Fibroblast of peridontal ligament (primary cell): ENCODE measurements around the gene ELP5.

ENCODE experiments used
- DNase-seq: peaks from one replicate; pipeline ENCODE4 v3.0.0-alpha.2; 2010; ENCODE audit errors: extremely low read depth

The ELP5 gene

DNA sequence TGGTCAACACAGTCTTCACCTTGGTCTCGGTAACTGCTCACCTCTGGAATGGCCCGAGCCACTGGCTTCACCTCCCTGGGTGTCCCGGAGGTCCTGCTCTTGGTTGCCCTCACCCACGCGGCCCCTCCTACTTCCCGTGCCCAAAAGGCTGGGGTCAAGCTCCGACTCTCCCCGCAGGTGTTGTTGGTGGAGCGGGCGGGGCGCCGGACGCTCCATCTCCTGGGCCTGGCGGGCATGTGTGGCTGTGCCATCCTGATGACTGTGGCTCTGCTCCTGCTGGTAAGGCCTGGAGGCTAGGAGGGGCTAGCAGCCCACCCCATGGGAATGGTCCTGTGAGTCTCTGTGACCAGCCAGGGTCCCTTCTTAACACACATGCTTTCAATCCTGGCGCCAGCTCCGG, 32.9 kb downstream of the ELP5 start:
- no peak for DNase-seq

DNA sequence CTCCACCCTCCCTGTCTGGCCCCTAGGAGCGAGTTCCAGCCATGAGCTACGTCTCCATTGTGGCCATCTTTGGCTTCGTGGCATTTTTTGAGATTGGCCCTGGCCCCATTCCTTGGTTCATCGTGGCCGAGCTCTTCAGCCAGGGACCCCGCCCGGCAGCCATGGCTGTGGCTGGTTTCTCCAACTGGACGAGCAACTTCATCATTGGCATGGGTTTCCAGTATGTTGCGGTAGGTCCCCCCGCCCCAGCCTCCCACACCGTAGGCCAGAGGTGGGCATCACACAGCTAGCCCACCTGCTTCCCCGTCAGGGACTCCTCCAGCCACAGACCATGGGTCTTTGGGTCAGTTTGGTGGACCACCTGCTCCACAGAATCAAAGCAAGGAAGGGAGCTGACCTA, 33.7 kb downstream of the ELP5 start:
- no peak for DNase-seq

DNA sequence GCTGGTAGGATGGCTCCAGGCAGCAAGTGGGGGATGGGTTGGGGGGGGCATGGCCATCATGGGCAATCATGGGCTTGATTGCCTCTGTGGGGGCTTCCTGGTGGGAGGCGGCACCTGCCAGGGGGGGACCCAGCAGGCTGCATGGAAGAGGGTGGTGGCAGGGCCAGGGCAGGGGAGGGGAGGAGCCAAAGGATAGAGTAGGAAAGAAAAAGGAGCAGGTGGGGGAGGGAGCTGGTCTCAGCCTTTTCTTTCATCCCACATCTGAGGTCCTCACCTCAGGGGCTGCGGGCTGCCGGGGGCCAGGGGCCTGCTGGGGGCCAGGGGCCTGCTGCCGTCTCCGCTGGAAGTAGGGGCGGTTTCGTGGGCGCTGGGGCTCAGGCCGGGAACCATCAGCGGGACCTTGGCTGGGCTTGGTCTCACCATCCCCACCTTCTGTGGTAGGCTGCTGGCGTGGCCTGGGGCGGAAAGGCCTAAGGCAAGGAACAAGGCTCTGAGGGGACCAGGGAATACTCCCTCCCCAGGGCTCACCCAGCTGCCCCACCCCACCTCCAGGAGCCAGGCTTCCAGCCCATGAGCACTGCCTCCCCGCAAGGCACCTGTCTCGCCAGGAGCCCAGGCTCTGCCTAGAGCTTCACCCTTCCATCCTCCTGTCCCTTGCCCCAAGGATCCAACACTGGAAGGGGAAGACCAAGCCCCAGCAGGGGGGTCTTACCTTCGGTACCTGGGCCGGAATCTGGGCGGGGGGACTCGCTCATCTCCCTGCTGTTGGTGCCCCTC, 37.4 kb downstream of the ELP5 start:
- no peak for DNase-seq

DNA sequence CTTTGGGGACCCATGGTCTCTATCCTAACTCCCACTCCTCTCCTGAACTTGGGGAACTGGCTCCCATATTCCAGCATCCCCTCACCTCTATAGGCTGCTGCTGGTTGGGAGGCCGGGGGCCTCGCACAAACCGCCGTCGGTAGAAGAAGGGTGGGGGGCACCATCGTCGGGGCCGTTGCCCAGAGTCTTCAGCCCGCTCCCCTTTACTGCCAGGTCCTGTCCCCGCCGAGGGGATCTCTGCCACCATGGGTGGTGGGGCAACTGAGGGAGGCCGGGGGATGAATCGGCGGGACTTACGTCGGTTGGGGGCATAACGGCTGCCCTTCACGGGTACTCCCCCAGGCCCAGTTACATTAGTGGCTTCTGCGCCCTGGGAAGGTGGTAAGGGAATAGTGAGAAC, 38.2 kb downstream of the ELP5 start:
- no peak for DNase-seq

DNA sequence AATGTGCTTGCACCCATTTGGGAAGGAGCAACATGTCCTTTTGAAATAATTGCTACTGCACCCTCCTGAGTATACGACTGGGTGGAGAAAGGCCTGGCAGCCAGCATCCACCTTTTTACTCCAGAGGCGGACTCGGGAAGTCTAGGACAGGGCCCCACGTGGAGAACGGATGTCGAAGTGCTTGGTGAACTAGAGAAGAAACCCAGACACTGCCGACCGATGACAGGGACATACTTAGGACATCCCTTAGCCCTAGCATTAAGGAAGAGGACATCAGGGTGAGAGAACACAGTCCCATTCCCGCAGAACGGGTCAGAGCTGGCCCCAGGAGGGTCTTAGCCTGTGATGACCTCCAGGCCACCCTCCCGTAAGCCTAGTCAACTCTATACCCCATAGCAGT, 38.7 kb downstream of the ELP5 start:
- no peak for DNase-seq

DNA sequence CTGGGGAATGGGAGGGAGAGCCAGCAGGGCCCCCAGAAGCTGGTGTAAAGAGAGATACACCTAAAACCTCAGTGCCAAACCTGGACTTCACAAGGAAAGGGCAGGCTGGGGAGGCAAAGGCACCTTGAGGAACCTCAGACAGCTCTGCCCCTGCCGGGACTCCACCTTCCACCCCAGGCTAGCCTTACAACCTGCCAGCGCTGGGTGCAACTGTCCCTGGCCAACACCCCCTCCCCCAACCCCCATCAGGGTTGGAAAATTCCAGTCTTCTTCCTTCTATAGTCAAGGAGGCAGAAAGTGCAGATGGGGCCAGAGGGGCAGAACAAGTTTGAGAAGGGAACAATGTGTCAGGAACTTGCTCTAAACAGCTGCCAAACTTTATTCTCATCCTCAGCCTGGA, 40.2 kb downstream of the ELP5 start:
- DNase-seq, result no peak

DNA sequence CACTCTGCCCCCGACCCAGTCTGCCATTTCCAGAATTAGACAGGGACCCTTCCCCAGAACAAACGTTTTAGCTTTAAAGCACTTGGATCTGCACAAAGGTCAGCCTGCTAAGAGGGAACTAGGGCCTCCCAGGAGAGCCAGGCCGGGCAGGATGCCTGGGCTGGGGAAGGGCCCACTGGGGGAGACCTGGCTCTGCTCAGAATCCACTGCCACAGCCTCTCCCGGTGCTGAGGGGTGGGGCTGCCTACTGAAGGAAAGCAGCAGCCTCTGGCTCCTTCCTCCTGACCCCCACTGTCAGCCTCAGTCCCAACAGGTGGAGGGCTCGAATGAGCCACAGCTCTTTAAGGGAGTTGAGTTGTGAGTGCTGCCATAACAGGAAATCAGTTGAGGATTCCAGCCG, 40.7 kb downstream of the ELP5 start:
- no peak for DNase-seq

DNA sequence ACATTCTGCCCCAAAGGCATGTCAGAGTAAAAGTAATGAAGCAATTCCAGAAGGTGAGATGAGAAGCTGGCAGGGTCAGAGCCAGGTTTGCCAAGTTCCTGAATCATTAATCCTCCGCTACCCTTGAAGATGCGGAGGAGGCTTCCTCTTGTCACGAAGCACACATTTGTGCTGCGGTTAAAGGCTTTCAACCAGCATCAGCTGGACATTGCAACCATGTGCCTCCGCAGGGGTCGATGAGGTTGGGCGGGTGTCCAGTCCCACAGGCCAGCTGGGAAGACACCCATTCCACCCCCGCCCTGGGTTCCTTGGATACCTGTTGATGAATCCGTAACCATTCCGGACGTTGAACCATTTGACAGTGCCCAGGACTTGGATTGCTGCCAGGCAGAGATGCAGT, 41.1 kb downstream of the ELP5 start:
- no peak for DNase-seq

DNA sequence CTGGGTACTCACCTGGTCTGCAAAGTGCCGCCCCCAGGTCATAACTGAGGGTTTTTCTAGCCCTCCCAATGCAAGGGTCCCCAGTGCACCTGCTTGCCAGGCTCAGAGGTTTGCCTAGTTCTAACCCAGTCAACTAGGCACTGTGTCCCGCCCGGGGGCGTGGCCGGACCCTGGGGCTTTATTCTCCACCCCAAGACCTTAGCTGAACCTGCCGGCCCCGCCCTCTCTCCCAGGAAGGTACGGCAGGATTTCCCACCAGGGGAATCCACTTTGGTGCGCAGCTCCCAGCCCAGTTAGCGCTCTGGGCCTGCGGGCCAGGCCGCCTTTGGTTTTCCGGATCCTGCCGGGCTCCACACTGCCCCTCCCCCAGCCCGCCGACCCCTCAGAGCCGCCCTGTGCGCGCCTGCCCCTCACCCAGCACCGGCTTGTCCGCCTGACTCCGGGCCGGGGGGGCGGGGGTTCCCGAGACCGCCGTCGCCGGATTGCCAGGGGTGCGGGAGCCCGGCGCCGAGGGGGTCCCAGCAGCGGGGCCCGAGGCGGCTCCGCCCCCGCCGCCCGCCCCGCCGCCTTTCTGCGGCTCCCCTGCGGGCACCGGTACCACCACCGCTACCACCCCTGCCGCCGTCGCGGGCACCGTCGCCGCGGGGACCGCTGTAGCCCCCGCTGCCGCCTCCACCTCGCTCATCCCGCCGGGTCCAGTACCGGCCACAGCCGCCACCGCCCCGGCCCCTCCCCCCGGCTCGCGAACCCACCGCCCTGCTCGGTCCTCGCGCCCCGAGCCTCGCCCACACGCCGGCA, 42.0 kb downstream of the ELP5 start:
- DNase-seq, result no peak

DNA sequence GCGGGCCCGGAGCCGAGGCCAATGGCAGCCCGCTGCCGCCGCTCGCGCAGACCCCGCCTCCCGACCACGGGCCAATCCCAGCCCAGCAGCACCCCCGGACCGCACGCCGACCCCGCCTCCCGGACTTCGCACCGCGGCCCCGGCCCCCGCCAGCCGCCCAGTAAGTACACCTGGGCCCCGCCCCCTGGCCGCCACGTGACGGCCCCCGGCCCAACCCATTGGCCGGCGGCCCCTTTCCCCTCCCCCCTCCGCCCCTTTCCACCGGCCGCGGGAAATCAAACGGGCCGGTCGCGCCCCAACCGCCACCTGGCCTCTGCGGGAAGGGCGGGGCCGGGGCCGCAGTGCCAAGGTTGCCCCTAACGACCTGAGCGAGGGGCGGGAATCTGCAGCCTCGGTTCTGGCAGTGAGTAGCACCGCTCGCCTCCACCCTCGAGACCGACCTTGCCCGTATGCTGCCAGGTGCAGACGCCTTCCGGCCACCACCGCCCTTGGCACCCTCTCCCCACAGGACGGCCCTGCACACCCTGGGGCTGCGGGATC, 42.7 kb downstream of the ELP5 start, which contains the start of gene YBX2:
YBX2 (minus strand) TSS at position 26 of the 540 bp plus-strand sequence. CDS start 139 bp downstream, outside the sequence.
- no peak for DNase-seq

DNA sequence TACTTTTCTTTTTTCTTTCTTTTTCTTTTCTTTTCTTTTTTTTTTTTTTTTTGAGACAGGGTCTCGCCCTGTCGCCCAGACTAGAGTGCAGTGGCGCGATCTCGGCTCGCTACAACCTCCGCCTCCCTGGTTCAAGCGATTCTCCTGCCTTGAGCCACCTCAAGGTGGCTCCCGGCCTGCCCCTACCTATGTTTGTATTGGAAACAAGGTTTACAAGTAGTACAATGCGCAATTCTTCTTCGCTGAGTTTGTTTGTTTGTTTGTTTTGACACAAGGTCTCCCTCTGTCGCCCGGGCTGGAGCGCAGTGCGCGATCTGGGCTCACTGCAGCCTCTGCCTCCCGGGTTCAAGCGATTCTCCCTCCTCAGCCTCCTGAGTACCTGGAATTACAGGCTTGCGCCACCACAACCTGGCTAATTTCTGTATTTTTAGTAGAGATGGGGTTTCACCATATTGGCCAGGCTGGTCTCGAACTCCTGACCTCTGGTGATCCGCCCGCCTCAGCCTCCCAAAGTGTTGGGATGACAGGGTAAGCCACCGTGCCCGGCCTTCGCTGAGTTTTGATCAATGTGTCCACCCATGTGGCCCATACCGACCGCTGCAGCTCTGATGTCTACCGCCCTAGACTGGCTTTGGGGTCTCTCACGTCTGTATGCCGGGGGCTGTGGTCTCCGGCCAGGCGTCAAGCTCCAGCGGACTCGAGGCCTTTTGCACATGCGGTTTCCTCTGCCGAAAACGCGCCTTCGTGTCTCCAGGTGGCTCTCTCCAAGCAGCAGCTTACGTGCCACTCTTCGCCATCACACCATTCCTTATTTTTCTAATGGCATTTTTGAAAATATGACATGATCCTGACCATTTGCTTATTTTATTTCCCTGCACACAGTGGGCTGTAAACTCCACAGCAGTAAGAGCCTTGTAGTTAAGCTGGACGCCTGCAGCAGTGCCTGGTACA, 43.5 kb downstream of the ELP5 start:
- DNase-seq, result no peak

DNA sequence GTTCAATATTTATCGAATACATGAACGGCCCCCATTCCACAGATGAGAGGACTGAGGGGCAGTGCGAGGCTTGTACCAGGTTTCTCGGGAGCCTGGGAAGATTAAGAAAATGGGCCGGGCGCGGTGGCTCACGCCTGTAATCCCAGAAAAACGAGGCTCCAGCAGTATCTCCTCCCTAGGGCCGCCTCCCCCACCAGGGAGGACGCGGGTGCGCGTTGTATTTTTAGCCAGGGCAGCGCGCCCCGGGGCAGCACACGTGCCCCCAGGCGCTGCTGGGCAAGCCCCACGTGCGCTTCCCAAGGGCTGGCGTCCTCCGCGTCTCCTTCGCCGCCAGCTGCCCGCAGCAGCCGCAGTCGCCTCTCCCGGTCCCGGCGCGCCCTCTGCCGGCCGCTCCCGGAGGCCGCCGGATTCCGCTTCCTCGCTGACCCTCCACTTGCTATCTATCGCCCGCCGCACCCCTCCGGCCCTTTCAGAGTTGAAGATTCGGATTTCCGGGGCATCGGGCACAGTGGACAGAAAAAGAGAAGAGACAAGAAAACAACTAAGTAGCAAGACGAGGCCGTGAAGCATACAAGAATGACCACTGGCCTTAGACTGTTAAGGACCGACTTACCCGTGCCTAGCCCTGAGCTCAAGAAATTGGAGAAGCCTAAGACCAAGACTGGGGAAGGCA, 44.3 kb downstream of the ELP5 start:
- DNase-seq, result peak; percentile 68

DNA sequence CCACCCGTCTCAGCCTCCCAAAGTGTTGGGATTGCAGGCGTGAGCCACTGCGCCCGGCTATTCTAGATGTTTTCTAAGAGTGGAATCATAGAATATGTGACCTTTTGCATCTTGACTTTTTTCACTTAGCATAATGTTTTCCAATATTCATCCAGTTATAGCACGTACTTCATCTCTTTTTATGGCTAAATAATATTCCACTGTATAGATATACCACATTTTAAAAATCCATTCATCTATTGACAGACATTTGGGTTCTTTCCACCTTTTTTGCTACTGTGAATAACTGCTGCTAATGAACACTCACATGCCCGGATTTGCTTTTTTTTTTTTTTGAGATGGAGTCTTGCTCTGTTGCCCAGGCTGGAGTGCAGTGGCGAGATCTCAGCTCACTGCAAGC, 52.2 kb downstream of the ELP5 start:
- no peak for DNase-seq

DNA sequence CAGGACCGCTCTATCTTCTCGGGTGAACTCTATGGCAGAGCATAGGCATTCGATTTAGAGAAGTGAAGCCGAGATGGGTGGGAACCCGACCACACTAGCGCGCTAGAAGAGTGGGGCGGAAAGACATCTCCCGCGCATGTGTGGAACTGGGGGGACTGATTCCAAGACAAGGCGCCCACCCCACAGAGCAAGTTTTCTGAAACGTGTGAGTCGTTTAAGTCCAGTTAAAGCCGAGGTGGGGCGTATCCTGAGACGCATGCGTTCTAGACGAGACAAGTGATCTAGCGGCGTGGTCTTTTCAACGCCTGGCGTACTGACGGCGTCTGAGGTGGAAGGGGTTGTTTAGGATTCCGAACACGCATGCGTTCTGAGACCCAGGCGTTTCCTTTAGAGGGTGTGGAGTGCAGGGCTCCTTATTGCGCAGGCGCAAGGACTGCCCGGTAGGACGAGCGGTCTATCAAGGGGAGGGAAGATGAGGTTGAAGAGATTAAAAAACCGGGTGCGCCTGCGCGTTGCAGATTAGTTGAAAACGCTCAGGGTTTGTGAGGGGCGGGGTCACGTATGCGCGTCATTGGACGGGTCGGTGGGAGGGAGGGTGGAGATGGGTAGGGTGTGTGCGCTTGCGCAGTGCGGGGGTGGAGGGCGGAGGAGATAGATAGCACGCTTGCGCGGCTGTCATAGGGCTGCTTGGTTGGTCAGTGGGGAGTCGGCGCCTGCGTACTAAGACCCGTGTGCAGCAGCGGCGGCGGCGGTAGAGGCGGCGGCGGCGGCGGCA, 55.1 kb downstream of the ELP5 start, which contains the start of gene EIF5A:
EIF5A (plus strand) TSS at position 718 of the 775 bp plus-strand sequence. CDS start 2,008 bp downstream, outside the sequence.
- DNase-seq, result peak; percentile 100

DNA sequence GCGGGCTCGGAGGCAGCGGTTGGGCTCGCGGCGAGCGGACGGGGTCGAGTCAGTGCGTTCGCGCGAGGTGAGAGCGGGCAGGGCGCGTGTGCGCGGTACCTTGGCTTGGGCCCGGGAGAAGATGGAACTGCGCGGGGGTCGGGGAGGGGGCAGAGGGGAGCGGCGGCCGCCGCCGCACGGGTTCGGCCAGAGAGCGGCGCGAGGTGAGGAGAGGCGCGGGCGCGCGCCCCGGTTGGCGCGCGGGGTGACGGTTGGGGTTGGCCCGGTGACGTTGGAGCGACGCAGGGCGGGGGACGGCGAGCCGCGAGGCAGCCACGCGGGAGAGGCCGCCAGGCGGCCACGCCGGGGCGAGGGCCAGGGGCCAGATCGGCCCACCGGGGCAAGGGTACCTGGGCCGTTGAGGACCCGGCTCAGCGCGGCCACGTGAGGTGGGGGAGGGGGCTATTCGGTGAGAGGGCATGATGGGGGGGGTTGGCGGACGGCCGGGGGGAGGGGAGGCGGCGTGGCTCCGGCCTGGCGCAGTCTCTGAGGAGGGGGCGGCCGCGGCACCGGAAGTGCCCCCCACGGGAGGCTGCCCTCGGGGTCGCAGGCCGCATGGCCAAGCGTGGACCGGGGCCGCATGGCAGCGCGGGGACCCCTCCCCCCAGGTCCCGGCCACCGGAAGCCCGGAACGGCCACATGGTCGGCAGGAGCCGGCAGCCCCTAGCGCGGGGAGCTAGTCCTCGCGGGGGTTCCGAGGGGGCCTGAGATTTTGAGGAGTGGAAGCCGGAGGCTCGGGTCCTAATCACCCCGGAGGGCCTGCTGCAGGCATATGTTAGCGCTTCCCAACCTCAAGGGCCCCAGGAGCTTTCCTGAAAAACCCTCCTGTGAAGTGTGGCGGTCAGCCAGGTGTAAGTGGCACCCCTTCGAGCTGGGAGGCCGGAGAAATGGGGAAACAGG, 55.9 kb downstream of the ELP5 start:
- peak; percentile 22 for DNase-seq

DNA sequence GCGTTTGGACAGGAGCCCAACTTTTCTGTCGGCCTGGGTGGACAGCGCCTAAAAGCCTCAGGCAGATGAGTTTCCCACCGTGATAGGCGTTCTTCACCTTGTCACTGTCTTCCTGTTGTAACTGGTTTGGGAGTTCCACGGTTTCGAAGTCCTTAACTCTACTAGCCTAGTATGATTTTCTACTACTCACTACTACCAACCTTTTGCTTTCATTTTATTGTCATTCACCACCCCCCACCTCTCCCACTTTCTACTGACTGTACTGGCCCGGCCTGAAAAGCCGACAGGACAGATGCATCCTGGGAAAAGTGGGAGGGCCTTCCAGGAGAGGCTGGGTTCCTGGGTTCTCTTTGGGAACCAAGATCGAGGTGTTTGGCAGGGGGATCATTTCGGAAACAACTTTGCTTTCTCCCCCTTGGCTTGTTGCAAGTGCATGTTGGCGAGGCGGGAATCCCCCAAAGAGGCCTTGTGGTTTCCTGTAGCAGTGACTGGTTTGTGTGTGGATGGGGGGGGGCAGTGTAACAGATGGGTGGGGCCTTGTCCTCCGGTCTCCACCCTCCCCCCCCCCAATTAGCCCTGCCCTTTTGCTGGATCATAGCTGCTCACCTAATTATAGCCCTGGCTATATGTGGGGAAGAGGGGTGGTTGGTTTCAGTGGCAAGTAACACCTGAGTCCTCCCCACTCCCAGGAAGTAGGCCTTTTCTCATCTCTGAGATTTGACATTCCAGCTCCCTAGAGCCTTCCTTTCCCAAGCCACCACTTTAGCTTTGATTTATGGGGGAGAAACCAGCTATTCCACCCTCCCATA, 56.8 kb downstream of the ELP5 start:
- peak; percentile 78 for DNase-seq
